HEK293 (cell line): ENCODE data around the gene ARHGEF12.

Experiments
- CTCF ChIA-PET: fragments of 350-600 bp; formaldehyde crosslinking; extraction: SDS; loops from one replicate; lab custom pipeline; 2021; ENCODE audit warnings: antibody characterized with exemption; lab: Yijun Ruan, JAX
- POLR2A ChIA-PET: fragments of 300-600 bp; formaldehyde crosslinking; extraction: SDS; loops from one replicate; lab custom pipeline; 2020; ENCODE audit warnings: antibody characterized with exemption, inconsistent platforms; lab: Yijun Ruan, JAX
- H3K27ac ChIP-seq: fragments of 200-500 bp; sonication (Bioruptor generic); 2 replicates; pipeline ENCODE4 v1.5.1; 2014; ENCODE audit warnings: low read depth, low read length, control low read depth, inconsistent platforms; ENCODE audit errors: extremely low read depth
- H3K36me3 ChIP-seq, 2 experiments: fragments of 200-500 bp in 1 of 2; sonication (Bioruptor generic) in 1 of 2; 1 replicate in 1 of 2; 2 replicates in 1 of 2; pipeline ENCODE4 v1.5.1; 2014 to 2017; ENCODE audit warnings: inconsistent platforms in 2 of 2, low read length in 2 of 2; ENCODE audit not compliant: control insufficient read depth in 2 of 2, insufficient read depth in 1 of 2
- H3K4me1 ChIP-seq: fragments of 200-500 bp; sonication (Bioruptor generic); 2 replicates; pipeline ENCODE4 v1.5.1; 2014; ENCODE audit warnings: mild to moderate bottlenecking, low read length, inconsistent platforms; ENCODE audit not compliant: control insufficient read depth, insufficient read depth
- H3K4me3 ChIP-seq: 2 replicates; pipeline ENCODE4 v1.5.1; 2011; ENCODE audit warnings: low read depth, mild to moderate bottlenecking, control low read depth, low read length, moderate library complexity
- H3K9me3 ChIP-seq: fragments of 200-500 bp; sonication (Bioruptor generic); 2 replicates; pipeline ENCODE4 v1.5.1; 2014; ENCODE audit warnings: low read depth, low read length, inconsistent platforms; ENCODE audit not compliant: control insufficient read depth, insufficient read depth
- ELK4 ChIP-seq: IDR thresholded peaks from 2 replicates; pipeline ENCODE4 v1.6.1; 2011; ENCODE audit warnings: mild to moderate bottlenecking, low read depth, low read length, borderline replicate concordance
- KLF8 ChIP-seq: fragments of 450-650 bp; formaldehyde crosslinking; IDR thresholded peaks from 2 replicates; pipeline ENCODE4 v1.5.1; 2016; ENCODE audit warnings: missing biosample characterization, missing genetic modification characterization
- ZBTB49 ChIP-seq: fragments of 450-650 bp; formaldehyde crosslinking; IDR thresholded peaks from 2 replicates; pipeline ENCODE4 v1.5.1; 2016; ENCODE audit warnings: missing biosample characterization, missing genetic modification characterization, low read depth
- ZNF292 ChIP-seq: fragments of 450-650 bp; formaldehyde crosslinking; IDR thresholded peaks from 2 replicates; pipeline ENCODE4 v1.5.1; 2016; ENCODE audit warnings: low read depth, missing biosample characterization, missing genetic modification characterization, borderline replicate concordance
- ZNF341 ChIP-seq: fragments of 450-650 bp; formaldehyde crosslinking; IDR thresholded peaks from 2 replicates; pipeline ENCODE4; 2016; ENCODE audit warnings: low read depth, missing biosample characterization, missing genetic modification characterization
- ZNF350 ChIP-seq: fragments of 450-650 bp; formaldehyde crosslinking; IDR thresholded peaks from 2 replicates; pipeline ENCODE4 v1.5.0; 2017; ENCODE audit warnings: missing biosample characterization, mild to moderate bottlenecking, missing genetic modification characterization
- ZNF404 ChIP-seq: fragments of 450-650 bp; formaldehyde crosslinking; IDR thresholded peaks from 2 replicates; pipeline ENCODE4 v1.5.1; 2017; ENCODE audit warnings: missing biosample characterization, missing genetic modification characterization
- ZNF473 ChIP-seq: fragments of 450-650 bp; formaldehyde crosslinking; IDR thresholded peaks from 2 replicates; pipeline ENCODE4 v1.5.1; 2017; ENCODE audit warnings: missing biosample characterization, missing genetic modification characterization
- ZNF48 ChIP-seq: fragments of 450-650 bp; formaldehyde crosslinking; IDR thresholded peaks from 2 replicates; pipeline ENCODE4 v1.5.1; 2016; ENCODE audit warnings: missing biosample characterization, missing genetic modification characterization
- ZNF514 ChIP-seq: fragments of 450-650 bp; formaldehyde crosslinking; IDR thresholded peaks from 2 replicates; pipeline ENCODE4 v1.5.1; 2016; ENCODE audit warnings: missing biosample characterization, missing genetic modification characterization
- ZNF518A ChIP-seq: fragments of 450-650 bp; formaldehyde crosslinking; conservative IDR thresholded peaks from 2 replicates; pipeline ENCODE4 v1.5.1; 2016; ENCODE audit warnings: low read depth, missing biosample characterization, missing genetic modification characterization
- ZNF548 ChIP-seq: fragments of 450-650 bp; formaldehyde crosslinking; IDR thresholded peaks from 2 replicates; pipeline ENCODE4 v1.5.1; 2016; ENCODE audit warnings: missing biosample characterization, missing genetic modification characterization
- ZNF555 ChIP-seq: fragments of 450-650 bp; formaldehyde crosslinking; conservative IDR thresholded peaks from 2 replicates; pipeline ENCODE4 v1.5.1; 2017; ENCODE audit warnings: missing biosample characterization, mild to moderate bottlenecking, missing genetic modification characterization, inconsistent platforms
- ZNF776 ChIP-seq: fragments of 450-650 bp; formaldehyde crosslinking; IDR thresholded peaks from 2 replicates; pipeline ENCODE4 v1.5.0; 2017; ENCODE audit warnings: missing biosample characterization, missing genetic modification characterization, borderline replicate concordance
- ZNF785 ChIP-seq: fragments of 450-650 bp; formaldehyde crosslinking; IDR thresholded peaks from 2 replicates; pipeline ENCODE4 v1.5.1; 2016; ENCODE audit warnings: missing biosample characterization, missing genetic modification characterization
- ZSCAN4 ChIP-seq: fragments of 450-650 bp; formaldehyde crosslinking; IDR thresholded peaks from 2 replicates; pipeline ENCODE4 v1.5.1; 2017; ENCODE audit warnings: missing biosample characterization, missing genetic modification characterization

Gene ARHGEF12

GRCh38 chr11:120357620-120358019 lies 21.4 kb downstream of the ARHGEF12 start (continued):
- TF ChIP-seq ZNF518A (tag by site-specific recombination) = no peak
- TF ChIP-seq ZNF555 (tag by site-specific recombination) = no peak
- no peak for TF ChIP-seq ZNF776 (tag by site-specific recombination)
- TF ChIP-seq KLF8 = no peak
- no peak for TF ChIP-seq ZBTB49

- CTCF ChIA-PET = no interaction called here
- Histone ChIP-seq H3K27ac (no peak overlapping the region), H3K4me1 (peaks cover 4% of the 10 kb centered on the region; the same call in 1 of the 2 replicates), H3K9me3 (no peaks in the 10 kb centered on the region), H3K4me3 (no peak overlapping the region), H3K36me3 (no peaks in the 10 kb centered on the region)
- POLR2A ChIA-PET = interaction anchor here (0.8 kb wide), 1 partner anchor 9 kb away, joined by 3 read pairs; no protein-coding TSS in a partner anchor
- no peak for TF ChIP-seq ZNF350 (tag by site-specific recombination)
- no peak for TF ChIP-seq ZNF548 (tag by site-specific recombination)
- TF ChIP-seq ZNF341 (tag by site-specific recombination) = no peak
- TF ChIP-seq ZNF292 (tag by site-specific recombination) = no peak
- TF ChIP-seq ZSCAN4 = no peak
- no peak for TF ChIP-seq ZNF404 (tag by site-specific recombination)
- TF ChIP-seq ZNF785 = no peak
- no peak for TF ChIP-seq ELK4
- no peak for TF ChIP-seq ZNF48
- no peak for TF ChIP-seq ZNF514 (tag by site-specific recombination)
- TF ChIP-seq ZNF473 = no peak
Observed at GRCh38 chr11:120358729-120359128, 22.5 kb downstream of the ARHGEF12 start.
